DMS79 treated with DMSO at 0.1 percent for 48 hours (cell line): Measurements from ENCODE around the gene FHAD1.
A peak's percentile ranks its signal among the peaks of the same experiment; 100 is the strongest.

Source experiments
- DNase-seq: peaks from one replicate; lab custom pipeline; 2025; lab: John Stamatoyannopoulos, UW

Gene FHAD1

GRCh38 chr1:15326691-15327588, 79.9 kb downstream of the FHAD1 start:
- peak; percentile 96 for DNase-seq

GRCh38 chr1:15328351-15329103, 81.5 kb downstream of the FHAD1 start:
- peak; percentile 35 for DNase-seq

DNA sequence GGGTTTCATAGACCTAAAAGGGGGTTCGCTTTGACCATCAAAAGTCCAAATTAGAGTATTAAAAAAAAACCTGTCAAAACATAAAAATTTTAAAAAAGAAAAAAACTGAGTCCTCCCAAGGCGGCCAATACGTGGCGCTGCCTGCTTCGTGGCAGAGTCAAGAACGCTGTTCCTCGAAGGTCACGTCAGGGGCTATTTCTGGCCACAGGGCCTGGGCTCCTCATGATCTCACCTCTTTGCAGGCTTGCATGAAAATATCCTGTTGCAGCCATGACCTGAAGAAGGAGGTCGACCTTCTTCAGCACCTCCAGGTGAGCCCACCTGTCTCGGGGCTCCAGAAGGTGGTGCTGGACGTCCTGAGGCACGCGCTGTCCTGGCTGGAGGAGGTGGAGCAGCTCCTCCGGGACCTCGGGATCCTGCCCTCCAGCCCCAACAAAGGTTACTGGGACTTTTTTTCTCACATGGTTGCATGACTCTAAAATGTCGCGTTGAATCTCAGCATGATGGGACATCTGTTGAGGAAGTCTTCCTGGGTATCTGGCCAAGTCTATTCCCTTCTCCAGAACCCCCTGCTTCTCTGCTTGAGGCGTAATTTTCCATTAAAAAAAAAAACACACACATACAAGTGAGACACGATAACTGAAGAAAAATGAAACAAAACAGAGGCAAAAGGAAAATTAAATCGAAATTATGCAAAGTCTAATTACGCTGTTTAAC, 82.2 kb downstream of the FHAD1 start:
- no peak for DNase-seq

DNA sequence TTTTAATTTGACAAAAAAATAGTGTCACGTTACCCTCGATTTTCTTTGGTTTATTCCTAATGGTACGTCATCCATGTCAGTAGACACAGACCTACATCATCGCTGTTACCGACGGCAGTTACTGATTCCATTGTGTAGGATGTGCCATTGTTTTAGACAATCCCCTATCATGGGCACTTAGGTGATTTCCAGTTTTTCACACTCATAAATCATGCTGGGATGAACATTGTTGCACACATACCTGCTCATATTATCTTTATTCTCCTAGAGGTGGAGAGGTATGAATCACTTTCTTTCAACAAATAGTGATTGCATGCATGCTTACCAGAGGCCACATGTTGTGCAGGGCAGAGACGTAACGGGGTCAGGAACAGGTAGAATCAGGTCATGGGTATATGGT, 83.0 kb downstream of the FHAD1 start:
- no peak for DNase-seq

GRCh38 chr1:15331180-15331579, 84.2 kb downstream of the FHAD1 start:
- DNase-seq = no peak

GRCh38 chr1:15331734-15332133, 84.7 kb downstream of the FHAD1 start:
- no peak for DNase-seq

DNA sequence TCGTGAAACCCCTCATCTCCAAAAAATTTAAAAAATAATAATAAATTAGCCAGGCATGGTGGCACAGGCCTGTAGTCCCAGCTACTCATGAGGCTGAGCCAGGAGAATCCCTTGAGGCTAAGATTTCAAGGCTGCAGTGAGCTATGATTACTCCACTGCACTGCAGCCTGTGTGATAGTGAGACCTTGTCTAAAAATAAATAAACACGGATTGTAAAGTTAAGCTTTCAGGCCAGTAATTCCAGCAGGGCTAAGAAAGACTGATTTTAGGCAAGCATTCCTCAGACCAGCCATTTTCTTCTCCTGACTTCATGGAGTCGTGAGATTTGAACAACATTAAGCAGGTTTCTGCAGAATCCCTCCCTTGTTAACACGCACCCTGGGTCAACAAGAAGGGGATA, 85.5 kb downstream of the FHAD1 start:
- no peak for DNase-seq

- DNase-seq = no peak
These were observed 86.1 kb downstream of the FHAD1 start for GRCh38 chr1:15332952-15333715.

- DNase-seq = no peak
These were observed 88.0 kb downstream of the FHAD1 start for GRCh38 chr1:15334995-15335394.

- DNase-seq = no peak
These were observed 89.8 kb downstream of the FHAD1 start for GRCh38 chr1:15336866-15337265.

- peak; percentile 88 for DNase-seq
These were observed 90.8 kb downstream of the FHAD1 start for GRCh38 chr1:15337656-15338402.

GRCh38 chr1:15339570-15339969, 92.5 kb downstream of the FHAD1 start:
- DNase-seq = no peak

GRCh38 chr1:15341228-15341627, 94.2 kb downstream of the FHAD1 start:
- DNase-seq = no peak

GRCh38 chr1:15341634-15342407, 94.8 kb downstream of the FHAD1 start:
- no peak for DNase-seq

- DNase-seq = no peak
These were observed 95.5 kb downstream of the FHAD1 start for GRCh38 chr1:15342408-15342967.

- DNase-seq = no peak
These were observed 96.1 kb downstream of the FHAD1 start for GRCh38 chr1:15343099-15343498.

- DNase-seq = no peak
These were observed 96.7 kb downstream of the FHAD1 start for GRCh38 chr1:15343729-15344128.

GRCh38 chr1:15344380-15344779, 97.4 kb downstream of the FHAD1 start:
- no peak for DNase-seq

- DNase-seq = peak; percentile 74
These were observed 98.0 kb downstream of the FHAD1 start for GRCh38 chr1:15344800-15345704.
